ENCODE results near the gene DAB2. TPM values are rescaled to one million over a fixed set of nuclear protein-coding genes. Genes with fewer than 3 reads are reported as not detected.

The DAB2 gene
- total RNA-seq, 1 experiment from 2014 or later = 5.5 TPM

GRCh38 chr5:39414426-39414825, 10.4 kb downstream of the DAB2 start:
- Histone ChIP-seq H3K27ac (ENCODE audit: low read depth, low read length) (no peak overlapping the region), H4K20me1 (ENCODE audit: insufficient read depth) (no peaks in the 10 kb centered on the region), H3K9me3 (ENCODE audit: control insufficient read depth in 1 of 2, insufficient read depth in 1 of 2, low read depth in 1 of 2, low read length in 2 of 2) (no peaks in the 10 kb centered on the region), H3K79me2 (ENCODE audit: insufficient read depth, low read length) (no peaks in the 10 kb centered on the region), H3K27me3 (ENCODE audit: insufficient read depth, low read length) (no peaks in the 10 kb centered on the region), H3K4me3 (replicated peaks in 1 of 2; ENCODE audit: low read depth in 1 of 2, low read length in 2 of 2) (no peak overlapping the region), H3K4me1 (ENCODE audit: control insufficient read depth in 1 of 2, insufficient read depth in 2 of 2, low read length in 2 of 2) (peaks cover 8 to 10% of the 10 kb centered on the region in 2 experiments), H3K9ac (ENCODE audit: low read length) (no peak overlapping the region), H3K4me2 (ENCODE audit: low read length) (no peak overlapping the region), H3K36me3 (ENCODE audit: control insufficient read depth in 1 of 2, insufficient read depth in 2 of 2, low read length in 2 of 2) (no peaks in the 10 kb centered on the region), H2AFZ (ENCODE audit: low read depth, low read length, poor library complexity, severe bottlenecking) (no peak overlapping the region), H3K9me2 (ENCODE audit: insufficient read depth) (no peaks in the 10 kb centered on the region)
- RAD21 ChIA-PET (ENCODE audit: low non-redundant PET in 1 of 2, low total read pairs in 2 of 2, uncharacterized antibody in 2 of 2, unreplicated experiment in 2 of 2) = no interaction called here
- CTCF ChIA-PET = interaction anchor here (2.1 kb wide), 1 partner anchor 10 kb away, joined by 6 read pairs; the partner anchor contains the start of gene DAB2
- TF ChIP-seq ZBTB33 (IDR thresholded peaks at IDR 0.05; ENCODE audit: extremely low read depth, insufficient replicate concordance, low read length) (no peak), SP1 (IDR thresholded peaks at IDR 0.05; ENCODE audit: low read depth) (no peak), ELF1 (IDR thresholded peaks at IDR 0.05; ENCODE audit: borderline replicate concordance, low read depth) (no peak), SRF (IDR thresholded peaks at IDR 0.05; ENCODE audit: low read depth) (no peak)
- DNase-seq (ENCODE audit: low read depth, low spot score) (no peak), ATAC-seq (no peak)
- intact Hi-C loops (cut with micrococcal nuclease) = no loop called here
- POLR2A ChIA-PET = interaction anchor here (1.3 kb wide), 1 partner anchor 10 kb away, joined by 3 read pairs; the partner anchor contains the start of gene DAB2
- BruUV-seq (replicated peaks) = no TSS peak

- no peaks in the 10 kb centered on the region for H3K36me3 ChIP-seq (ENCODE audit: control insufficient read depth in 1 of 2, insufficient read depth in 2 of 2, low read length in 2 of 2)
- CTCF ChIA-PET = interaction anchor here (2.1 kb wide), 1 partner anchor 11 kb away, joined by 6 read pairs; the partner anchor contains the start of gene DAB2
- no TSS peak for BruUV-seq (replicated peaks)
- no peak for TF ChIP-seq REST (IDR thresholded peaks at IDR 0.05; ENCODE audit: low read depth)
- no peak for TF ChIP-seq FOSL1 (IDR thresholded peaks at IDR 0.05; ENCODE audit: low read depth)
- TF ChIP-seq YY1 (IDR thresholded peaks at IDR 0.05; ENCODE audit: extremely low read depth, insufficient replicate concordance, low read depth, low read length) = no peak
- TF ChIP-seq EZH2phosphoT487 (IDR thresholded peaks at IDR 0.05; ENCODE audit: borderline replicate concordance) = no peak
- no peak for TF ChIP-seq RAD21 (IDR thresholded peaks at IDR 0.05; ENCODE audit: low read depth)
- no peak for TF ChIP-seq SIN3A (IDR thresholded peaks at IDR 0.05; ENCODE audit: low read depth)
- no peak for TF ChIP-seq EZH2 (IDR thresholded peaks at IDR 0.05)
- no peak for TF ChIP-seq ELF1 (IDR thresholded peaks at IDR 0.05; ENCODE audit: borderline replicate concordance, low read depth)
- no peak for TF ChIP-seq ZFX (IDR thresholded peaks at IDR 0.05)
- TF ChIP-seq ZBTB33 (IDR thresholded peaks at IDR 0.05; ENCODE audit: extremely low read depth, insufficient replicate concordance, low read length) = no peak
Observed at GRCh38 chr5:39413771-39414170, 11.0 kb downstream of the DAB2 start.

More at GRCh38 chr5:39413771-39414170, 11.0 kb downstream of the DAB2 start:
- H3K4me1 ChIP-seq (ENCODE audit: control insufficient read depth in 1 of 2, insufficient read depth in 2 of 2, low read length in 2 of 2) = peaks cover 8 to 10% of the 10 kb centered on the region in 2 experiments
- H2AFZ ChIP-seq (ENCODE audit: low read depth, low read length, poor library complexity, severe bottlenecking) = no peak overlapping the region
- H3K4me2 ChIP-seq (ENCODE audit: low read length) = no peak overlapping the region
- no peak for DNase-seq (ENCODE audit: low read depth, low spot score)
- H4K20me1 ChIP-seq (ENCODE audit: insufficient read depth) = no peaks in the 10 kb centered on the region
- RAD21 ChIA-PET (ENCODE audit: low non-redundant PET in 1 of 2, low total read pairs in 2 of 2, uncharacterized antibody in 2 of 2, unreplicated experiment in 2 of 2) = no interaction called here
- POLR2A ChIA-PET = interaction anchor here (1.3 kb wide), 1 partner anchor 11 kb away, joined by 3 read pairs; the partner anchor contains the start of gene DAB2
- intact Hi-C loops (cut with micrococcal nuclease) = no loop called here
- H3K27ac ChIP-seq (ENCODE audit: low read depth, low read length) = no peak overlapping the region
- no peaks in the 10 kb centered on the region for H3K79me2 ChIP-seq (ENCODE audit: insufficient read depth, low read length)
- H3K27me3 ChIP-seq (ENCODE audit: insufficient read depth, low read length) = no peaks in the 10 kb centered on the region
- no peaks in the 10 kb centered on the region for H3K9me3 ChIP-seq (ENCODE audit: control insufficient read depth in 1 of 2, insufficient read depth in 1 of 2, low read depth in 1 of 2, low read length in 2 of 2)
- H3K9ac ChIP-seq (ENCODE audit: low read length) = no peak overlapping the region
- no peak for ATAC-seq
- H3K9me2 ChIP-seq (ENCODE audit: insufficient read depth) = no peaks in the 10 kb centered on the region
- H3K4me3 ChIP-seq (replicated peaks in 1 of 2; ENCODE audit: low read depth in 1 of 2, low read length in 2 of 2) = no peak overlapping the region

Measured in HCT116 (cell line).